Measurements from ENCODE around the gene SPIRE1. TPM values are rescaled to one million over a fixed set of nuclear protein-coding genes. Genes with fewer than 3 reads are reported as not detected.

Gene SPIRE1
- total RNA-seq, 1 experiment from 2014 or later: 26.1 TPM

DNA sequence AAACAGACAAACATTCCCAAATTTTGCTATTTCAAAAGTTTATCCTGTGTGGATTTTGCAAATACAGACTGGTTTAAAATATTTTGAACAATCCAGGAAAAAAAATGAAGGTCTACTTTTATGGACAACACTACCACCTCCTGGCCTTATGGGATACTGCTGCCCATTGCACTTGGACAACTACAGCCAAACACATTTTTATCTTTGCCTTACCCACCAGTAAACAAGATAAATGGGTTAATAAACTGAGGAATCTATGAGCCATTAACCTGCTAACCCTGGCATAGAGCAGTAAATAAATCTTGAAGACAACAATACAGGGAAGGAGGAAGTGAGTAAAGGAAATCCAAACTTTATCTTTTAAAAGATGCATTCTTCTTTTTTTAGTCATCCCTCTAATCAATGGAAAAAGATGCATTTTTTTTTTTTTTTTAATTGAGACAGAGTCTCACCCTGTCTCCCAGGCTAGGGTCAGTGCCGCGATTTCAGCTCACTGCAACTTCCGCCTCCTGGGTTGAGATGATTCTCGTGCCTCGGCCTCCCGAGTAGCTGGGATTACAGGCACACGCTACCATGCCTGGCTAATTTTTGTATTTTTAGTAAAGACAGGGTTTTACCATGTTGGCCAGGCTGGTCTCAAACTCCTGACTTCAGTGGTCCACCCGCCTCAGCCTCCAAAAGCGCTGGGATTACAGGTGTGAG is 2.1 kb upstream of the SPIRE1 start:
- H3K79me2 ChIP-seq (ENCODE audit: low read depth): peaks cover 15% of the 10 kb centered on the region
- H3F3A ChIP-seq (ENCODE audit: insufficient read depth, low read depth): peaks cover 22% of the 10 kb centered on the region; the same call in 1 of the 2 replicates
- peak overlapping the region; percentile 21; the same call in 1 of the 2 replicates for H3K27ac ChIP-seq
- H3K27me3 ChIP-seq (ENCODE audit: insufficient read depth, low read depth): no peaks in the 10 kb centered on the region
- DNase-seq: peak; percentile 44 to 81
- H3K36me3 ChIP-seq (ENCODE audit: low read depth): no peaks in the 10 kb centered on the region
- peak overlapping the region; percentile 17; the same call in 1 of the 2 replicates for H3K4me2 ChIP-seq
- no peak for TF ChIP-seq EZH2 (IDR thresholded peaks at IDR 0.05; ENCODE audit: low read depth)
- peak; percentile 94 for TF ChIP-seq CTCF (conservative IDR thresholded peaks at IDR 0.05)
- H3K4me1 ChIP-seq (replicated peaks; ENCODE audit: insufficient read depth): peaks cover 28% of the 10 kb centered on the region
- ChIA-PET CTCF (interaction anchor here (0.6 to 0.7 kb wide), 5 partner anchors 198 to 1497 kb away, joined by 3 to 8 read pairs (median 4); no protein-coding TSS in a partner anchor), POLR2A (ENCODE audit: unreplicated experiment) (no interaction called here)
- no peak overlapping the region for H3K4me3 ChIP-seq
- no peaks in the 10 kb centered on the region for H3K9me2 ChIP-seq (ENCODE audit: insufficient read depth)
- no TSS peak for BruUV-seq (replicated peaks)
- H4K20me1 ChIP-seq (ENCODE audit: insufficient read depth): no peaks in the 10 kb centered on the region
- H2AFZ ChIP-seq: no peak overlapping the region
- intact Hi-C loops (cut with micrococcal nuclease; ENCODE audit: unreplicated experiment): loop anchor here (1.0 to 5.0 kb wide), 5 partner anchors 264 to 567 kb away; partner anchors contain the start of genes AFG3L2 and ANKRD62
- no peaks in the 10 kb centered on the region for H3K9me3 ChIP-seq (ENCODE audit: insufficient read depth, low read depth)

DNA sequence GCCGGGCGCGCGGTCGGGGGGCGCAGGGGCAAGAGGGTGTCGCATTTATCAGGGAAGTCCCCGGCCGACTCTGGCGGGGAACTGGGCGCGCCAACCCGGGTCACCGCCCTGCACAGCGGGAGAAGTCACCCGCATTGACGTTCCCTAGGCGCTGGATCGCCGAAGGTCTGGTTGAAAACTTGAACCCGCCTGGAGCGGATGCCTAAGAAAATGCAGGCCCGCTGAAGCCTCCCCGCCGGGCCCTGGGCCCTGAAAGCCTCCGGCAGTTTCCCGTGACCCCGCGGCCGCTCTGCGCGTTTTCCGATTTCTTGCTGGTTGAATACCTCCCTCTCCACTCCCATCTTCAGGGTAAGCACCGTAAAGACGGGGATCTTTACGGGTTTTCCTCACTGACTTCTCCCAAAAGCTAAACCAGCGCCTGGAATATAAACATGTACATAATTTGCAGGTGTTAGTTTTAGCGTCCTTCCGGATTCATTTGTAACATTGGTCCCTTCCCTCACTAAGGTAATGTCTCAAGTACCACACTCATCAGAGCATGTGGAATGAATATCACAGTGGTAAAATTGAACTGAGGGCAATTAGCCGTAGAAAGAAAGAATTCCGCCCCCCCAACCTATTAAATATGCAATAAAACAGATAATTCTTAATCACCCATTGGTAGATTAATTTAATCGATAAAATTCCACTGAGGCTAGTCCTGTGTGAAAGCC is 675 bp upstream of the SPIRE1 start:
- no peak overlapping the region for H3K27ac ChIP-seq
- DNase-seq: peak in 1 of 2 experiments; percentile 40
- H3K27me3 ChIP-seq (ENCODE audit: insufficient read depth, low read depth): no peaks in the 10 kb centered on the region
- intact Hi-C loops (cut with micrococcal nuclease; ENCODE audit: unreplicated experiment): loop anchor here (2.0 to 5.0 kb wide), 2 partner anchors 281 to 566 kb away; partner anchors contain the start of genes AFG3L2 and ANKRD62
- no peaks in the 10 kb centered on the region for H3K9me2 ChIP-seq (ENCODE audit: insufficient read depth)
- TF ChIP-seq CTCF (conservative IDR thresholded peaks at IDR 0.05) (no peak), EZH2 (IDR thresholded peaks at IDR 0.05; ENCODE audit: low read depth) (no peak)
- no peaks in the 10 kb centered on the region for H3K9me3 ChIP-seq (ENCODE audit: insufficient read depth, low read depth)
- no peak overlapping the region for H2AFZ ChIP-seq
- H3K36me3 ChIP-seq (ENCODE audit: low read depth): no peaks in the 10 kb centered on the region
- H3F3A ChIP-seq (ENCODE audit: insufficient read depth, low read depth): peaks cover 22% of the 10 kb centered on the region; the same call in 1 of the 2 replicates
- no peaks in the 10 kb centered on the region for H4K20me1 ChIP-seq (ENCODE audit: insufficient read depth)
- peaks cover 26% of the 10 kb centered on the region for H3K79me2 ChIP-seq (ENCODE audit: low read depth)
- no TSS peak for BruUV-seq (replicated peaks)
- CTCF ChIA-PET: interaction anchor here (0.6 kb wide), 1 partner anchor 131 kb away, joined by 6 read pairs; no protein-coding TSS in a partner anchor
- POLR2A ChIA-PET (ENCODE audit: unreplicated experiment): interaction anchor here (0.7 kb wide), 1 partner anchor 344 kb away, joined by 4 read pairs; no protein-coding TSS in a partner anchor
- peaks cover 29% of the 10 kb centered on the region for H3K4me1 ChIP-seq (replicated peaks; ENCODE audit: insufficient read depth)
- H3K4me3 ChIP-seq: peak overlapping the region; percentile 86; the same call in 1 of the 2 replicates
- peak overlapping the region; percentile 67 for H3K4me2 ChIP-seq

GRCh38 chr18:12656938-12657683 is 796 bp downstream of the SPIRE1 start:
- Histone ChIP-seq H3K4me3 (peak overlapping the region; percentile 86), H3K79me2 (ENCODE audit: low read depth) (peaks cover 37% of the 10 kb centered on the region), H3F3A (ENCODE audit: insufficient read depth, low read depth) (peaks cover 22% of the 10 kb centered on the region; the same call in 1 of the 2 replicates), H3K9me3 (ENCODE audit: insufficient read depth, low read depth) (no peaks in the 10 kb centered on the region), H3K36me3 (ENCODE audit: low read depth) (no peaks in the 10 kb centered on the region), H3K4me1 (replicated peaks; ENCODE audit: insufficient read depth) (peaks cover 29% of the 10 kb centered on the region), H3K4me2 (peak overlapping the region; percentile 83), H3K27me3 (ENCODE audit: insufficient read depth, low read depth) (no peaks in the 10 kb centered on the region), H2AFZ (peak overlapping the region; percentile 82), H3K9me2 (ENCODE audit: insufficient read depth) (no peaks in the 10 kb centered on the region), H4K20me1 (ENCODE audit: insufficient read depth) (0 out of 2 replicates have a peak, but pooled peaks cover 8% of the 10 kb centered on the region), H3K27ac (no peak overlapping the region)
- TF ChIP-seq EZH2 (IDR thresholded peaks at IDR 0.05; ENCODE audit: low read depth): no peak
- TF ChIP-seq CTCF (conservative IDR thresholded peaks at IDR 0.05): no peak
- intact Hi-C loops (cut with micrococcal nuclease; ENCODE audit: unreplicated experiment): loop anchor here (2.0 to 5.0 kb wide), 3 partner anchors 50 to 280 kb away; partner anchors contain the start of gene AFG3L2
- peak in 1 of 2 experiments; percentile 22 for DNase-seq
- no TSS peak for BruUV-seq (replicated peaks)
- CTCF ChIA-PET: no interaction called here
- POLR2A ChIA-PET (ENCODE audit: unreplicated experiment): no interaction called here

All from PC-9 (cell line).